ENCODE data around the gene GTF3A.
A peak's percentile ranks its signal among the peaks of the same experiment; 100 is the strongest.

Gene GTF3A

DNA sequence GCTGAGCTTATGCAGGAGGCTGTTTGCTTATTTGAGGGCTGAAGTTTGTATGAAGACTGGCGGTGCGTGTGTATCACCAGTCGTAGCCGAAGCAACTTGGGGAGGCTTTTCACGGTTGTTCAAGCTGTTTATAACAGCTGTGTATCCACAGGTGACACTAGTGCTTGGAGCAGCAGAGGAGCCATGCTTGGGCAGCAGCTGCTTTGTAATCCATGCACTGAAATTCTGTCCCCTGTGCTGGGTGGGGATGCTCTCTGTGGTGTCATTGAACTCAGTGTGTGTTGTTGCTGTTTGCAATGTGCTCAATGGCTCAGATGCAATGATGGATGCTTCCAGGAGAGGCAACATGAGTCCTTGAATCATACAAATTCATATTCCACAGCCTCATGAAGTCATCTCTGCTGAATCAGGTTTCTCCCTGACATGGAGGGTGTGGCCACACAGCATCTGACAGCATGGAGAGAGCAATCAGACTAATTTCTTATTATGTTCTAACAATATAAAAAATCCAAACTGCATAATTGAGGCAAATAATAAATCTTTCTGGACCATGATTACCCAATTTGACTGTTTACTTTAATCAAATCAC lies 18.8 kb upstream of the GTF3A start:
- DNase-seq (ENCODE audit: low read depth in 2 of 2), result no peak

DNA sequence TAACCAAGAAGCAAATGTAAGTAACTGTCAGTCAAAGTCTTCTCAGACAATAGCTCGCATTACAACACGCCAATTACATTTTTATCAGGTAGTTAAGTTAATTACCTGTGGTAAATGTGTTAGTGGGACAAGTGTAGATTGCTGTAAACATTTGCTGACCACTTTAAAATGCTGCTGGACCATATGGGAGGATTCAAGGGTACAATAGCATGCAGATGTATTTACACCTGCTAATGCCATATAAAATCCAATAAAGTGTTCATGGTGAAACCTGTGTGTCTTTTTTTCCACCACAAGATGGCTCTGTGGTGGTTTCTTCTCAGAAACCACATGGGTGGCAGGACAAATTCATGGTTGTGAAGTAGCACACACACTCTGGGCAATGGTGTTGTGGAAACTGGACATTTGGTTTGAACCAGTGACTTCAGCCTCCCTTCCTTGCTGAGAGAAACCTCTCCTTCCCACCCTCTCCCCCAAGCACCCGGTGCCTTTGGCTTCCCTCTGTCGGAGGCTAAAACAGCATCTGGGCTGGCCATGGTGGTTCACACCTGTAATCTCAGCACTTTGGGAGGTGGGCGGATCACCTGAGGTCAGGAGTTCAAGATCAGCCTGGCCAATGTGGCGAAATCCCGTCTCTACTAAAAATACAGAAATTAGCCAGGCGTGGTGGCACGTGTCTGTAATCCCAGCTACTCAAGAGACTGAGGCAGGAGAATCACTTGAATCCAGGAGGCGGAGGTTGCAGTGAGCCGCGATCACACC lies 18.1 kb upstream of the GTF3A start:
- no peak for DNase-seq (ENCODE audit: low read depth in 2 of 2)

DNA sequence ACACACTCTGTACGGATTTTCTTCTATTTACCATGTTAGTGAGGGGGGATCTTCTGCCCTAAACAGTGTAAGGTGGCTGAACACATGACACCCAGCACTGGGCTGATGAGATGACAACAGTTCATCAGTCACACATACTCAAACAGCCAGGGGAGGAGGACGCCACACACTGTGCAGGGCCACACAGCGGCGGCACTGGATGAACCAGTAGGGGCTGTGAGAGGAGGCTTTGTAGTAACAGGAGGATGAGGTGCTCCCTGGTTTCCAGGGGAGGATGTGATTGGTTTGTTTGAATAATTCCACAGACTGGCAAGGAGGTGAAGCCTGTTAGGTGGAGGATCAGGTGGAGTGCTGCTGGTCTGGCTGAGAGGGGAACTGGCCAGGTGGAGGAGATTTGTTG lies 16.3 kb upstream of the GTF3A start:
- no peak for DNase-seq (ENCODE audit: low read depth in 2 of 2)

DNA sequence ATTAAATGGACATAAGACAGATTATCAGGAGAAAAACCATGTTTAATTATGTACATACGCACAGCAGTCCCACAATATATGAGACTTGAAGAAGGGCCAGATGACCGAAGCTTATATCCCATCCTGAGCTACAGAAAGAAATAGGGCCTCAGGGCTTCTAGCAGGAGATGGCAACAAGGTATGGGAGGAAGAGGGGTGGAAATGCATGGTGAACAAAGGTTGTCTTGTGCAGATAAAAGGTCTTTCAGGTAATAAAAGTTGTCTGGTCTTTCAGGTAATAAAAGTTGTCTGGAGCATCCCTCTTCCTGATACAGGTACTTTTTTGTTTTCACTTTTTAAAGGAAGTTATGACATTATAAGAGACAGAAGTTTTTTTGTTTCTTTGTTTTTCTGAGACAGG lies 15.4 kb upstream of the GTF3A start:
- no peak for DNase-seq (ENCODE audit: low read depth in 2 of 2)

DNA sequence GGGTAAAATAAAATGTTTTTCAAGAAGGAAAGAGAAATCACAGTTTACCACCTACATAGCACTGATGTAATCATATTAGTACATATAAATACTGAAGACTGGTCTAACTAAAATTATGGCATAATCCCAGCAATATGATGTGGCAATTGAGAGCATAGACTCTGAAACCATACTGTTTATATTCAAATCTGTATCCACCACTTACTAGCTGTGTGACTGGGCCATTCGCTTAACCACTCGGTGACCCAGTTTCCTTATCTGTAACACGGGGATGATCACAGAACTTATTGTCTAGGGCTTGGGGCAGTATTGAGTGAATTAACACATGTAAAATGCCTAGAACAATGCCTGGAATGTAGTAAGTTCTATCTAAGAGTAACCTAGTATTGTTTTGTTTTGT lies 13.1 kb upstream of the GTF3A start:
- DNase-seq (ENCODE audit: low read depth in 2 of 2), result no peak

DNA sequence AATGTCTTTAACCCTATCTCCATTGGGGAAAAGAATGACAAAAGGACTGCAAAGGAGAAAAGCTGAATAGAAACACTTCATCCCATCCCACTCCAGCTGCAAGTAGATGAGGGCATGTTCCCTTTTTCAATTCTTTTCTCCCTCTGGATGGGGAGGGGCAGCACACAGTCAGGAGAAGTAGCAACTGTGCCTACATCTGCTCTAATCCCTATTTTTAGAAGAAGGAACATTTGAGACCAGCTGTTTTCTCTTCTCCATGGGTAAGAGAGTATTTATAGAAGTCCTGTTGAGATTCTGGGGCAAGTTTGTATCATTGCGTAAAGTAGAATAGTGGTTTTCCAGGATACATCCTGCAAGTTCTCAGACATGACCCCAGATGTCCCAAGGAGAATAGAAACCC lies 9.3 kb upstream of the GTF3A start:
- no peak for DNase-seq (ENCODE audit: low read depth in 2 of 2)

DNA sequence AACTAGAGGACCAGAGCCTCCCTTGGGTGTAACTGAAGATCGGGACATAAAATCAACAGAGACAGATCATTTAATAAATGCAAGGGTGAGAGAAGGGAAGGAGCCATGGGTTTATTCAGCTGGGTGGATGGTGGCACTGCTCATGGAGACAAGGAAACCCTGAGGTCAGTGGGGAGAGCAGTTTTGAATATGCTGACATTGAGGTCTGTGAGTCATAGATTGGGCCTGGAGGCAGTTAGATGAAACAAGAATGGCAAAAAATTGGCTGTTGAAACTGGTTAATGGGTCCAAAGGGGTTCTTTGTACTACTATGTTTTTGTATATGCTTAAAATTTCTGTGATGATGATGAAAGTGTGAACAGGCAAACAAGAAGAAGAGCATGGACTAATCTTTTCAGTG lies 5.1 kb upstream of the GTF3A start:
- DNase-seq (ENCODE audit: low read depth in 2 of 2), result no peak

DNA sequence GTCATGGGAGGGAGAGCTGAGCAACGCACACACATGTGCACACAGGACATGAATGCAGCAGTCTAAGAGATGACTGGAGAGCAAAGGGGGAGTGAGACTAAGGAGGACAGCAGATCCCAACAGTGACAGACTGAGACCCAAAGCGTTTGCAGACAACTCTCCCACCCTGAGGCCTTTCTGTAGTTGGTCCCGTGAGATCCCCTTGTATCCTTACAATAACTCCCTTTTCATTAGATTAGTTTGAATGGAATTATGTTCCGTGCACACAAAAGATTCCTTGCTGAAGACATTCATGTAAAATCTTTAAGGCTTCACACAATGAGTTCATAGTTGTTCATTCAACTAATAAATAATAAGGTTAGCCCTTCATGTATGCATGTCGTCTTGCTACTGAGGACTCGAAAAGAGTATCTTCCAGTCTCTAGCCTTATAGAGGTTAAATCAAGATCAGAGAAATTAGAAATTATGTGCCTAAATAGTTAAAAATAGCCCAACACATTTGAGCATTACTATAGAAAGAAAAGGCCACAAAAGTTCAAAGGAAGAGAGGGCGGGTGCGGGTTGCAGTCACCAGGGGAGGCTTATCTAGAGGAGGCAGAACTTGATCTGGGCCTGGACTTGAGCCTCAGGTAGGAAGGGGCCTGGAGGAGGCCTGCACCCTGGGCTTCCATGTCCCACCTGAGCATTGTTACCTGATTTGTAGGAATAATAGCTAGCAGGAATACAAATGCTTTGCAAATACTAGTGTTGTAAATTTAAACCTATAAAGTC lies 3.1 kb upstream of the GTF3A start:
- no peak for DNase-seq (ENCODE audit: low read depth in 2 of 2)

DNA sequence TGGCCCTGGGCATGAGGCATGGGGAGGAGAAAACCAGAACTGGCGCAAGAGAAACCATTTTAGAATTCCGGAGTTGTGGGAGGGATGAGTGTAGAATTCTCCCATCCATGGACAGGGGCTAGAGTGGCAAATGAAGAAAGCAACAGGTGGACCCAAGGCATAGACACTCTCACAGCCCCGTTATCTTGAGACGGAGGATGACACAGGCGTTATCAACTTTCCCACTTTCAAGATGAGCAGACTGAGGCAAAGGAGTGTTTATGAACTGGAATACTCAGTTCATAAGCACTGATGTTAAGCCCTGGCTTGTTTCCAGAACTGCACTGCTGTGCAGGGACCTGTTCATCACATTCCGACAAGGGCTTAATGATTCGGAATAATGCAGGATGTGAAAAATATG lies 1.1 kb upstream of the GTF3A start:
- DNase-seq (ENCODE audit: low read depth in 2 of 2), result no peak

DNA sequence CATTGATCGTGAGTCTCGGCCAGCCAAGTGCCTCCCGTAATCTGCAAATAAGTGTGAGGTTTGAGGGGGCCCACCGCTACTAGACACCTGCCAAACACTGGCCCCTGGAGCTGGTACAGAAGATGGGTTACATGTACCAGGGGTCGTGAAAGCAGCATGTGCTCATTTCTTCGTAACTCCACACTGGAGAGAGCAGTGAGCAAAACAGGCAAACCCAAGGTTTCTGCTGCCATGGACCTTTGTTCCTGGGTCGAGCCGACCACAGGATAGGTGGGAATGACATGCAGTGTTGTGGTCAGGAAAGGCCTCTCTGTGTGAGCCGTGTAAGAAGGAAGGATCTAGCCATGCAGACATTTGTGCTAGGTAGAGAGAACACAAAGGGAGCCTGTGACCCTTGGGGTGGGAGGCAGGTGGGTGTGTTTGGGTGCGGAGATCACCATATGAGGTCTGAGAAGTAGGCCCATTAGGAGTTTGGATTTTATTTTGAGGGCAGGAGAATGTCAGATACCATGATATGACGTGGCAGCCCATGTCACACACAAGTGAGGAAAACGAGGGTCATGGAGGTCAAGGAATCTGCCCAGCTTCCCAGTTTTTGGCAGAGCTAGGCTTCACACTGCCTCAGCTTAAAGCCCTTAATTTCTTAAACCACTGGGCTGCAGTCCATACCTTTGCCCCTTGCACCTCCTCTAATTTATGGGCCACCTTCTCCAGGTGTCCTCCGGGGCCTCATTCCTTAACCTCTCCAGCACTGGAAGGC lies 919 bp downstream of the GTF3A start:
- DNase-seq (ENCODE audit: low read depth in 2 of 2), result no peak

DNA sequence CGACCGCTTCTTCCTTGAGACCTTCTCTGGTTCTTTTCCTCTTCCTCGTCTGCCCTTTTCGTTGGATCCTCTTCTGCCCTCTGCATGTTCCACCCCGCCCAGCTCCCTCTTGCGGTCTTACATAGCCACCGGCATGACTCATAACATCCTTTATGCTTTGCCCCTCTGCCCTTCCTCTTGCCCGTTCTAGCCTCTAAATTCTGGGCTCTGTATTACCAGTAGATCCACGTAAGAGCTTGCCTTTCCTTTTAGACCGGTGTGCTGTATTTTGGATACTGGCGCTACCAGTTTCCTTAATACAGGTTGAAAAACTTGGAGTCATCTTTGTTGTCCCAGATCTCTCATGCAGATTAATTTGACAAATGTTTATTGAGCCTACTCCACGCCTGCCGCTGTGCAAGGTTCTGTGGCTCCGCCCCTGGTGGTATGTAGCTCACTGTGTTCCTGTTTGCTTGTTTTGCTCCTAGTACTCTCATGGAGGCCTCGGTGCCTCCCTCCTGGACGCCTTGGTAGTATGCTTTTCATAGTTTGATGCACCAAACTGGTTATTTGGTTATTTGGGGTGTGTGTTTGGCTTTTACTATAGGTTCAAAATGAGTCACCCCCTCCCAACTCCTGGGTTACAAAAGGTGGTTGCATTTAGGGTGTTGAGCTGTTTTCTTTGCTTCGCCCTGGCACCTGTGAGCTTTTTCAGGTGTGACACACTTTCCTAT lies 1.7 kb downstream of the GTF3A start:
- peak; percentile 46 to 59 for DNase-seq (ENCODE audit: low read depth in 2 of 2)

DNA sequence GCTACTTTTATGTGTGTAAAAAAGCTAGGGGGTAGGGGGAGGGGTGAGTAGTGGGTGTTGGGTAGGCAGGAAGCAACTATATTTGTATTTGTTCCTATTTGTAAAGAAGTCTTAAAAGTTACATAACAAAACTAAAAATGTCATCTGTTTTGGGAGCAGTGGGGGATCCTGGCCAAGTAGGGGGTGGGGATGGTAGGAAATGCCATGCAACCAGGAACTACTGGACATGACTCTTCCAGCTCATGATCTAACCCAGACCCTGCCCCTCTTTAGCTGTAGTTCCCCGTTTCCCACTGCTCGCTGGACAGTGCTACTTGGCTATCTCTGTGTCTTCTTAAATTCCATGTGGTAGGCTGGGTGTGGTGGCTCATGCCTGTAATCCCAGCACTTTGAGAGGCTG lies 3.2 kb downstream of the GTF3A start:
- no peak for DNase-seq (ENCODE audit: low read depth in 2 of 2)

DNA sequence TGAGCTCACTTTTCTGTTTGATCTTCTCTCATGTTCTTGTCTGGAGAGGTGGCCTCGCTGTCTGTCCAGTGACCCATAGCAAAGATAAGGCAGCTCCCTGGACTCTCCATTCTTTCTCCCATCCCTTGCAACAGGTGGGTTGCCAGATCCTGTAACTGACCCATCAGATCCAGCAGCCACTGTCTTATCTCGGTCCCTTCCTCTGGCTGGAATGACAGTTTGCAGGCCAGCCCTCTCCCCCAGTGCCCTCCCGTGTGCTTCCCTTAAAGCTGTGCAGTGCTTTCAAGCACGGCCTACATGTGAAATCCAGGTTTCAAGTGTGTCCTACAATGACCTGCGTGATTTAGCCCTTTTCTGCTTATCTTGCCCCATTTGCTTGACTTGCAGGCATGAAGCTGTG lies 3.7 kb downstream of the GTF3A start:
- DNase-seq (ENCODE audit: low read depth in 2 of 2), result no peak

DNA sequence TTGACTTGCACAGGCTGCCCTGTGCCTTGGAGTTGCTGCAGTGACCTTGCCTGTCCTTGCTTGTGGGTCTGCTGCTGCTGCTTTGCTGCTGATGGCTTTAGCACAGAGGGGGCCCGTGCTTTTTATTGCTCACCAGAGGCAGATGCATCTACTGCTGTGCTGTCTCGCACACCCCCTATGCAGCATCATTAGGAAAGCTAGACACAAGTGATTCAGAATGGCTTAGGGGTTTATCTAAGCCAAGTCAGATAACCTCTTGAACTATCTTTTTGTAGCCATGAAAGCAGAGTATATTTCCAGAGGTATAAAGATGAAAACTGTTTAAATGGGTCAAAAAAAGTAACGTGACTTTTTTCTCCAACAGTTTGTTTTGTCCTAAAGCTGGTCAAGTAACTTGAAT lies 7.8 kb downstream of the GTF3A start:
- DNase-seq (ENCODE audit: low read depth in 2 of 2), result no peak

DNA sequence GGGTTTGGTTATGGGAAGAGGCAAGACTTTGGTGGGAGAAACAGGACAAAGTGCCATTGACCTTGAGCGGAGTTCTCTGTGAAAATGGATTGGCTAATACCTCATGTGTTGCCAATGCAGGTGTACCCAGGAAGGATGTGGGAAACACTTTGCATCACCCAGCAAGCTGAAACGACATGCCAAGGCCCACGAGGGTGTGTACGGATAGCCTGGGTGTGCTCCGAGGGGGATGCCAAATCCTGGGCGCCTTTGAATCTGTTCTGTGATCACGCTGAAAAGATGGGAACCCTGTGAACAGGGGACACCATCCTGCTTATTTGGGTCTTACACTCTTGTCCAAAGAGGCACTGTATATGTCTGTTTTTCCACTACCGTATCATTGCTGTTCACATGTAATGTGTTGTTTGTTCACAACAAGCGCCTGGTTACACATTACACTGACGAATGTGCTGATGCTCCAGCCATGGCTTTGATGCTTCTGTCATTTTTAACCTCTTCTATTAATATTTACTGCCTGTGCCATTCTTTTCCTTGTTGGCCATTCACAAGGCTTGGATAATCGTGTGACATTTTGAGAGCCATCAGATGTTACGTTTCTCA lies 8.3 kb downstream of the GTF3A start:
- no peak for DNase-seq (ENCODE audit: low read depth in 2 of 2)

DNA sequence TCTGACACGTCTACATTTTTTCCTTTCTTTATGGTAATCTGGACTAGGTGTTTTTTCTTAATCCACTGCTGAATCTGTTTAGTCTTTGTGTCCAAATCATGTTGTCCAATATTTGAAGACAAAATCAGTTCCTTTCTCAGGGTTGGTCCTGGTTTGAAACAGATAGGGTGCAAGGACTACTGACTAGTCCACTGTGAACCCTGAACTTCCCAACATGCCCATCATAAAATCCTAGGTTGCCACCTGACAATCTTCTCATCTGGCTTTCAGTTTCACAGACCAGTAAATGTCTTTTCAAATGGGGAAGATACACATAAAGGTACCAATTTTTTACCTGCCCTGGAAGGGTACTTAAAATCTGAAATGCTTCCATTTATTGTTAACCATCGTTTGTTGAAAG lies 12.7 kb downstream of the GTF3A start:
- DNase-seq (ENCODE audit: low read depth in 2 of 2), result no peak

DNA sequence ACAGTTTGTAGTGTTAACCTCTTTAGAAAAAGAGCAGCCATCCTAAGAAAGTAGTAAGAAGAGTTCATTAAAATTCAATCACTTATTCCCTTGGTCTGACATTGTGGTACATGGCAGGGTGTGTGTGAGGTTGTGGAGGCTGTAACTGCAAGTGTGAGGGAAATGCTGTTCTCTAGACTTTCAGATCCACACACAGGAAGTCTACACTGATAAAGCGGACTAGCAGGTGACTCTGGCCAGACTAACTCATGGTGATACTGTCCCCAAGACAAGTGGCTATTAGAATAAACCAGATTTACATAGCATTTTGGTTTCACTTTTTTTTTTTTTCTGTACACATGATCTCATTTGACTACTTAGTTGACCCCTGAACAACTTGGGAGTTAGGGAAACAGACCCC lies 16.0 kb downstream of the GTF3A start:
- DNase-seq (ENCODE audit: low read depth in 2 of 2), result no peak

DNA sequence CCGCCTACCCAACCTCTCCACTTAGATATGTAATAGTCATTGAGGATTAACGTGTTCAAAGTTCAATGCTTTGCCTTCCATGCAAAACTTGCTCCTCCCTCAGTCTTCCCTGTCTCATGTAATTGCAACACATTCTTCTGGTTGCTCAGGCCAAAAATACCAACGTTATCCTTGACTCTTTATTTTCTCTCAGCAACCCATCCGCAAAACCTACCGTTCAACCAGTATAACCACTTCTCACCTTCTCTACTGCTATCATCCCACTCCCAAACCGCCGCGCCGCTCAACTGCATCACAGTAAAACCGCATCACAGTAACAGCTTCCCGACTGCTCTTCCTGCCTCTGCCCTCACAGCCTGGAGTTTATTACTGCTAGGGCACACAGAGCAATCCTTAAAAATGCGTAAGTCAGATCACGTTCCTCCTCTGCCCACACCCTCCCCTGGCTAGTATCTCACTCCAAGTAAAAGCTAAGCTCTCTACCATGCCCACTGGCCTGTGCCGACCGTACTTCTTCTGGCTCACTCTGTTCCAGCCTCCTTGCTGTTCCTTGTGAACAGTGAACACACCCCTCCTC lies 17.7 kb downstream of the GTF3A start:
- DNase-seq (ENCODE audit: low read depth in 2 of 2), result no peak

DNA sequence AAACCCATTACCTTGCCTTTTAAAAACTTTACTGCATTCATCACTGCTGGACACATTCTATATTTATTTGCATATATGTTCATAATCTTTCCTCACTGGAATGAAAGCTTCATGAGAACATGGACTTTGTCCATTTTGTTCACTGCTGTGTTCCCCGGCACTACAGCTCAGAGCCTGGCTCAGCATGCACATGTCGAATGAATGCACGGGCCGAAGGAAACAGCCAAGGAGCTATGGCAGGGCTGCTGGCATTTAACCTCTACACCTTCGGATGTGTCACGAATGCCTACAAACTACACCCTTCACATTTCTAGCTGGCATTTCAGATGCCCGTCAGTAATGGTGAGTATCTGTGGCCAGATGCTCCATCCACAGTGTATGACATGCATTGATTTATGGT lies 18.4 kb downstream of the GTF3A start:
- no peak for DNase-seq (ENCODE audit: low read depth in 2 of 2)

DNA sequence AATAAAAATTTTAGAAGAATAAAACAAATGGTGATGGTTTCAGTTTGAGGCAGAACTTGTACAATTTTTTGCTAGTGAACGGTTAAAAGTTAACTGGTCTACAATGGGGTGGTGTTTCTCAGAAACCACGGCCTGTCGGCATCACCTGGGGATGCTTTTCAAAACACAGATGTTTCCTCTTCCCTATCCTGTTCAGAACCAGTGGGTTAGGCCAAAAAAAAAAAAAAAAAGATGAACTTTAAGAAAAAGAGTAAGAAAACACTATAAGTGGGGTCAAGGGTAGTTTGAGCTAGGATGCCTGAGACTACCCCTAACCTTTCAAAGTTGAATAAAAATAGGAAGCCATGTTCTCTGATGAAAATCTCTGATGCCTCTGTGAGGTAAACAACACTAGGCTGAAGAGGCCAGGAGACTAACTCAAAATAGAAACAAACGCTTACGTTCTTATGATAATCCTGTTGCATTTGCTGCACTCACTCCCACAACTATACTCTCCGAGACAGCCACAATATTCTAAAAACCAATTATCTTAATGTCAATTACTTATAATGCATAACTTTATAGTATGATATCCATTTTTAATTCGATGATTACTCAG lies 22.7 kb downstream of the GTF3A start:
- no peak for DNase-seq (ENCODE audit: low read depth in 2 of 2)

DNA sequence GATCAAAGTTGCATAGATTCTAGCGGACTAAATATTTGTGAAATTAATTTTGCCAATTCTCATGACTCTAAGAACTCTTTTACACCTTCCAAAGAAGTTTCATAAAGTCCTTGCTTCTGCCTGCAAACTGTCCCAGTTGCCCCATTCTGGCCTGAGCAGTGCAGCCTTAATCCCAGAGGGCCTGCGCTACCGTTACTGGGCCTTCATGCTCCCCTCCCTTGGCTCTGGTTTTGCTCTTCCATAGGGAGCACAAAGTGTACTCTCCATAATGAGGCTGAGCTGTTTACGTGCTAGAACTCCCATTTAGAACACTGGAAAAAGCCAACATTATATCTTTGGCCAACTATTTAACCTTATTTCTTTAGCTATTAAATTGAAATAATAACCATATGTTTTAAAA lies 23.9 kb downstream of the GTF3A start:
- no peak for DNase-seq (ENCODE audit: low read depth in 2 of 2)
